HG03103 (cell line): ENCODE data around the gene SPINK5.
"Not testable (repeated sequence)": the region's sequence is repeated elsewhere in the genome, so short reads cannot be mapped to it uniquely, and the experiment has no call there.

Source experiments
- ATAC-seq: cut with Tn5 transposase; IDR thresholded peaks from one replicate; pipeline ENCODE4 v1.9.1; 2021; ENCODE audit warnings: low read depth; ENCODE audit not compliant: unreplicated experiment

The SPINK5 gene, protein sequence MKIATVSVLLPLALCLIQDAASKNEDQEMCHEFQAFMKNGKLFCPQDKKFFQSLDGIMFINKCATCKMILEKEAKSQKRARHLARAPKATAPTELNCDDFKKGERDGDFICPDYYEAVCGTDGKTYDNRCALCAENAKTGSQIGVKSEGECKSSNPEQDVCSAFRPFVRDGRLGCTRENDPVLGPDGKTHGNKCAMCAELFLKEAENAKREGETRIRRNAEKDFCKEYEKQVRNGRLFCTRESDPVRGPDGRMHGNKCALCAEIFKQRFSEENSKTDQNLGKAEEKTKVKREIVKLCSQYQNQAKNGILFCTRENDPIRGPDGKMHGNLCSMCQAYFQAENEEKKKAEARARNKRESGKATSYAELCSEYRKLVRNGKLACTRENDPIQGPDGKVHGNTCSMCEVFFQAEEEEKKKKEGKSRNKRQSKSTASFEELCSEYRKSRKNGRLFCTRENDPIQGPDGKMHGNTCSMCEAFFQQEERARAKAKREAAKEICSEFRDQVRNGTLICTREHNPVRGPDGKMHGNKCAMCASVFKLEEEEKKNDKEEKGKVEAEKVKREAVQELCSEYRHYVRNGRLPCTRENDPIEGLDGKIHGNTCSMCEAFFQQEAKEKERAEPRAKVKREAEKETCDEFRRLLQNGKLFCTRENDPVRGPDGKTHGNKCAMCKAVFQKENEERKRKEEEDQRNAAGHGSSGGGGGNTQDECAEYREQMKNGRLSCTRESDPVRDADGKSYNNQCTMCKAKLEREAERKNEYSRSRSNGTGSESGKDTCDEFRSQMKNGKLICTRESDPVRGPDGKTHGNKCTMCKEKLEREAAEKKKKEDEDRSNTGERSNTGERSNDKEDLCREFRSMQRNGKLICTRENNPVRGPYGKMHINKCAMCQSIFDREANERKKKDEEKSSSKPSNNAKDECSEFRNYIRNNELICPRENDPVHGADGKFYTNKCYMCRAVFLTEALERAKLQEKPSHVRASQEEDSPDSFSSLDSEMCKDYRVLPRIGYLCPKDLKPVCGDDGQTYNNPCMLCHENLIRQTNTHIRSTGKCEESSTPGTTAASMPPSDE

DNA sequence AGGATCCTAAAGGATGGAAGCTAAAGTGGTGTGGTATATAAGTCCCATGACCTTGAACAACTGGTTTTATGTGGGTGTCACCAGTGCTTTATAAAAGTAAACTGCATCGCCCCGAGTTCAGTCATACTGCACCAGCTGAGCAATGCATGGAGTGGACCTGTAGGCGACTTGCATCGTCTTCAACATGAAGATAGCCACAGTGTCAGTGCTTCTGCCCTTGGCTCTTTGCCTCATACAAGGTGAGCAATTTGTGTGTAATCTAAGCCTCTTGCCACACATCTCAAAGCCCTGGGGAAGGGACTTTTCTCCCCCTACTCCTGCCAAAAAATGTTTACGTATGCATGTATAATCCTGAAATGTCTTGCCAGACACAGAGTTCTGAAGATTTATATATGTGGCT is at the start of gene SPINK5:
Gene SPINK5 (plus strand): TSS at position 120 of the 400 bp plus-strand sequence. CDS start 65 bp downstream, at position 185.
- no peak for ATAC-seq

DNA sequence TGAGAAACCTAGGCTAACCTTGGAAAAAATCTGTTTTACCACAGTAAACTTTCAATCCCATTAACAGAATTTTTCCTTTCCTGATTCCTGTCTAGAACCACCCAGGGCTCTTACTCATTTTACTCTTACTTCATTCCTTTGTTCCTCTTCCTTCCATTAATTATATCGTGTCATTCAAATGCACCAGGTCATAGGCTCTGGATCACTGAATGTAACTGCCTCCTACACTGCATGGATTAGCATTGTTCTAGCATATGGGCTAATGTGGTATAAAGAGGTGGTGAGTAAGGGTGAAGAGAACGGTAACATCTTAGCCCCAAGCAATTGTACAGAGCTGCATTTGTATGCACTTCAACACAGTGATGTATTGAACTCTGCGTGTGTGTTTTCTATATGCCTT is 49.5 kb upstream of the SPINK5 start:
- no peak for ATAC-seq

DNA sequence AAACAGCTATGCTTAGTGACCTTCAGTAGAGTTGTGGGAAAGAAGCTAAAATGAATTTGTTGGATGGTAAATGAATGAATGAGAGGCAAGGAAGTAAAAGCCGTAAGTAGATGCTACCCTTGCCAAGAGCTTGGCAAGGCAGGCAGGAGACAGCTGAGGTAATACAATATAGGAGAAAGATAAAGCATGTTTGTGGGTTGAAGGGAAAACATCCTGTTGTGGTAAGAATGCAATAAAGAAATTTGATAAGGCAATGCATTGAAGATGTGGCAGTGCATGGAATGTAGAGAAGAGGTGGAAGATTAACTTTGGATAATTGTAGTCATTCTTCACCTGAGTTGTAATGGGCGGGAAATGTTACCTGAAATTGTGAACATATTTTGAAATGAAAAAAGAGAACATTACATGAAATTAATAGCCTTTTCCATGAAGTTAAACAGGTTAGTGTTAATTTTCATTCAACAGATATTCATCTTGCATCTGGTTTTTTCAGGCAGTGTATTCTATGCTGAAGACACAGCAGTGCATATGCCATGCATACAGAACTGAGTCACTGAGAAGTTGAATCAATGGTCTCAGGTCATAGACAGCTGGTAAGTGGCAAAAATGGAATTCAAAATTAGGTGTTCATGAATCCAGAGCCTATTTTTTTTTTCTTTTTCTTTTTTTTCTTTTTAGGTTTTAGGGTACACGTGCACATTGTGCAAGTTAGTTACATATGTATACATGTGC is 43.4 kb upstream of the SPINK5 start:
- no peak for ATAC-seq

DNA sequence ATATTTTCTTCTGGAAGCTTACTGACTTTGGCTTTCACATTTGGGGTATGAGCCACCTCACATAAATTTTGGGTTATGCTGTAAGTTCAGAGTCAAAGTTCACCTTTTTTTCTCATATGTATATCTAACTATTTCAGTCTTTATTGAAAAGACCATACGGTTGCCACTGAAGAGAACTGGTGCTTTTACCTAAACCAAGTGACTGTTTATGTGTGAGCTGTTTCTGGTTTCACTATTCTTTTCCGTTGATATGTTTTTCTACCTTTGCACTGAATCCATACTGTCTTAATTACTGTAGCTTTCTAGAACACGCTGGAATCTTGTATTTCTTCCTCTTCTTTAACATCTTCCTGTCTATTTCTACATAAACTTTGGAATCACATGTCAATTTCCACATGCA is 36.3 kb upstream of the SPINK5 start:
- no peak for ATAC-seq

DNA sequence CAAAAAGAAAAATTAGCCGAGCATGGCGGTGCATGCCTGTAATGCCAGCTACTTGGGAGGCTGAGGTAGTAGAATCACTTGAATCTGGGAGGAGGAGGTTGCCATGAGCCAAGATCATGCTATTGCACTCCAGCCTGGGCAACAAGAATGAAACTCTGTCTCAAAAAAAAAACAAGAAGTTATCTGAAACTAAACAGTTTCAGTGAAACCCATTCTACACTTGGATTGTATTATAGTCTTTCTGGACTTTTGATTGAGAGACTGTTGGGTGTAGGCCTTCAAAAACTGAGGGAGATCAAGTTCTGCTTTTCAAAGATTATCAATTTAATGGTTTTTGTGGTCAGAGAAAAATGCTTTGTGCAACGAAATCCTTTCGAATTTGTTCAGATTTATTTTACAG is 34.6 kb upstream of the SPINK5 start:
- no peak for ATAC-seq

DNA sequence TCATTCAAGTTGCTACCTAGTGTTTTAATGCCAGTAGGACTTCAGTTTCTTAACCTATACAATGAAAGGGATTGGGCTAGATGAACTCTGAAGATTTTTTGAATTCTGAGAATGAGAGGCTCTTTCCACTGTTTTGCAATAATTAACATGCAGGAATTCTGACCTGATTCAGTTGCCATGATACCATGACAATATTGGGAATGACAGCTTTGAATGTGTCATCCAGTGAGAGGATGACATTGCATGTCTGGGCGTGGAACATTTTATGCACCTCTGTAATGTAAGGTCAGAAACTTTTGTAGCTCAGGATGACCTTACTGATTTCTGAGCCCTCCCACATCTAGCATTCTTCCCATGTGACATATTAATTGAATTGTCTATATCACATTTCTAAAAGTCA is 30.6 kb upstream of the SPINK5 start:
- no peak for ATAC-seq

DNA sequence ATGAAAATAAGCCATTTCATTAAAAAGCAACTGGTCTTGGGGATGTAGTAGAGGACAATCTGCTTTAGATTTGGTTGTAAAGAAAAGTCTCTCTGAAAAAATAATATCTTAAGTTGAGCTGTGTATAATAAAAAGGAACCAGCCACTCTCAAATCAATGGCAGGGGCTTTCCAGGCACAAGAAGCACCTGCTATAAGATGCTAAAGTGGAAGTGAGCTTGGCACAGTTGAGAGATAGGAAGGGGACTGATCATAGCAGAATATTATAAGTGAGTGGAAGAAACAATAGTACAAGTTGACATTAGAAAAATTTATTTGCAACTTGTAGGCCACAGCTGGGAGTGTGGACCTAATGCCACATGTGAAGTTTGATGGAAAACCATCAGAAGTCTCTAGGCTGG is 28.1 kb upstream of the SPINK5 start:
- ATAC-seq = no peak

DNA sequence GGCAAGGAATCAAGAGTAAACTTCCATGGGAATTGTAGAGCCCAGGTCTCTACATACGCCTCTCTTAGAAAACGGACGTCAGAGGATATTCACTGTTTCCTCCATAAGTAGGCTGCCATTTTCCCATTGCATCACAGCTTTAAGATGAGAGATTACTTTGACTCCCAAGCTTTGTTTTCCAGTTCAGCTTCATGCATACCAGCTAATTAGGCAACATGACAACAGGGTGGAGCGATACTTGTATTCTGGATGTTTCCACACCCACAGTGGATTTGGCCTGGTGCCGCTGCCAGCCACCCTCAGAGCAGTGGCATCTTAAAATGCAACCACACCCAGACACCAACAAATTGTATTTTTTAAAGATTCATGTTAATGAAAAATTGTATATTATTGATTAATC is 20.9 kb upstream of the SPINK5 start:
- ATAC-seq = no peak

DNA sequence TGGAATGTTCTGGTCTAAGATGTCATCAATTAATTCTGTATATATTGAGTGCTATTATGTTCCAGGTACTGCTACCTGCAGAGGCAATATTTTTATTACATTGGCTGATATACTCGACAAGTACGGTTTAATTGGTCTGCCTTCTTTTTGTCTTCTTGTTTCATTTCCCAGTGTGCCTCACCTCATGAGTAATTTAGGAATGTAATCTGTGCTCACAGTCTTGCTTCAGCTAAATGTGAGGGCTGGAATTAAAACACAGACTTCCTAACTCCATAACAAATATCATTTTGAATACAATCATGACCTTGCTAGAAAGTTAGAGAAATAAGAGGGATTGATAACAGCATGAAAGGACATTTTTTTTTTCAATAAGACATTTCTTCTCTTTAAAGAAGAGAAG is 20.1 kb upstream of the SPINK5 start:
- ATAC-seq = no peak

DNA sequence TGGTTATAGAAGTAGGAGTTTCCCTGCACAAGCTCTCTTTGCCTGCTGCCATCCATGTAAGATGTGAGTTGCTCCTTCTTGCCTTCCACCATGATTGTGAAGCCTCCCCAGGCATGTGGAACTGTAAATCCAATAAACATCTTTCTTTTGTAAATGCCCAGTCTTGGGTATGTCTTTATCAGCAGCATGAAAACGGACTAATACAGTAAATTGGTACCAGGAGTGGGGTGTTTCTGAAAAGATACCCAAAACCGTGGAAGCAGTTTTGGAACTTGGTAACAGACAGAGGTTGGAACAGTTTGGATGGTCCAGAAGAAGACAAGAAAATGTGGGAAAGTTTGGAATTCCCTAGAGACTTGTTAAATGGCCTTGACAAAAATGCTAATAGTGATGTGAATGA is 8.6 kb upstream of the SPINK5 start:
- ATAC-seq = not testable (repeated sequence)

DNA sequence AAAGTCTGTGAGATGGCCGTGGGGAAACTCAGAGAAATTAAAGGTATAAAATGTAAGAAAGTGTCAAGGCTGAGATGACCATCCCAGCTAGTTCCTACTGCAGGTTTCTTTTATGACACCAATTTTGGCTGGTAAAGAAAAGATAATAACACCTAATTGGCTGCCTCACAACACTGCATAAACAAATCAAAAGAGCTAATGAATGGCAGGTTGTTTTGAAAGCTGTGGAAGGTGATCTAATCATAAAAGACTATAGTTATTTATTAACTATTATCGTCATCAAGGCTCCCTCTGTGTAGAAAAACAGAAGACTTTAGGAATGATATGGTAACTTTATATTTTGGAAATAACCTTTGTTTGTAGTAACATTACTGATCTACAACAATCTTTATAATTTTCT is 3.5 kb upstream of the SPINK5 start:
- no peak for ATAC-seq

DNA sequence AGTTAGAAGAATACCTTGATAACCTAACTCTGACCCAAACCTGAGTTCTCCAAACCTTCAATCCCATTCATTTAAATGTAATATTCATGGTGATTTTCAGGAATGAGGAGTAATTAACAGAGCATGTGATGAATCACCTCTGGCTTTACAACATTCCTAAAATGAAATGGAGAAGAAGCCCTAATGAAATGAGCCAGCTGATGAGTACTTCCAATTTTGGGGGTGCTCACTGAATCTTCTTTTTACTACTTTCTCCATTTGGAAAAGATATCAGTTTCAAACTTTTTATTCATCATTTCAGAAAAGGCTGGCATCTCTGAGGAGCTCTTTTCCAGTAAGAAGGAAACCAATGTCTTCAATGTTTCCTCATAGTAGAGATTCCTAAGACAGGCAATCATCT is 2.9 kb upstream of the SPINK5 start:
- ATAC-seq = no peak

DNA sequence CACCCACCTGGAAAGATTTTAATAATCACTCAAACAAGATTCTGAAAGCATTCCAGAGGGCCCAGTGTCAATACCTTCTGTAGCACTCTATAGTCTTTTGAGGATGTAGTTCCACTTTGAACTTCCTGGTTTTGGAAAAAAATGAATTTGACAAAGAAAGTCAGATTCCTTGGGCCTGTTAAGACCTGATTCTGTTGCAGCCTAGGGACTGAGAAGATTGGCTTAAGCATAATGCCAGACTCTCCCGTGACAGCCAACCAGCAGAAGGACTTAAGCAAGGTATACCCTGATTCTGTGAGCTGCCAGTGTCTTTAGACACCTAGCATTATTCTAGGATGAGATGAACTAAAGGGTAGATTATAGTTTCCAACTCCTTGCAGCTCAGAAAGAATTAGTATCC is 6.8 kb downstream of the SPINK5 start:
- no peak for ATAC-seq

DNA sequence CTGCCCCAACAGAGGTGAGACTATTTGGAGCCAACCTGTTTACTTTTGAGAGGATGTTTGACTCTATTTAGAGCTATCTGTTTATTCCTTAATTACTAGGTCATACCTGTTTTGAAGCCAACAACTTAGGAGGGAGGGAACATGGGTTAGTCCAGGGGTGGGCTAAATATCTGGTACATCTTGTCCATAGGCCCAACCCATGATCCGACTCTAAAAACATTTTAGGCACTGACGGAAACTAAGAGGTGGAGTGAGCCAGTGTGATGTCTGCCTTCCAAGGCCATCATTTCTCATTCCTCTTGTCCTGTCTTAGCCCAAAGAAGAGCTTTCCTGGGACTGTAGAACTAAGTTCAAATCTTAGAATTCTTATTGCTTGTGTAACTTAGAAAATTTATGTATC is 8.4 kb downstream of the SPINK5 start:
- no peak for ATAC-seq

DNA sequence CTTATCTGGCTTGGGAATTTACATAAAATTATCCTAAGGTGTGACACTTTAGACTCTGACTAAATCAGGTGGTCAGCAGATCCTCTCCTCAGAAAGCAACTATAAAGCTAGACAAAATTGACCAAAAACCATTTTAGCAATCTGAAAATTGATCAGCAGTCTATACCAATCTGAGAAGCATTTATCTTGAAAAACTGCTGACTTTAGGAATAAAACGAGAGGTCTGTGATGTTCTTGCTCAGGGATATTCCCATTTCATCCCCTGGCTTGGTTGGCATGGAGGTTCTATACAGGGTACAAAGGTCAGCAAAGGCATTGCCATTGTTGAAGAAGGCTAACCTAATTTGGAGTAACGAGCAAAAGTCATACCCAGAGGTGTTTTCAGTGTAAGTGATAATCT is 11.7 kb downstream of the SPINK5 start:
- ATAC-seq = no peak

DNA sequence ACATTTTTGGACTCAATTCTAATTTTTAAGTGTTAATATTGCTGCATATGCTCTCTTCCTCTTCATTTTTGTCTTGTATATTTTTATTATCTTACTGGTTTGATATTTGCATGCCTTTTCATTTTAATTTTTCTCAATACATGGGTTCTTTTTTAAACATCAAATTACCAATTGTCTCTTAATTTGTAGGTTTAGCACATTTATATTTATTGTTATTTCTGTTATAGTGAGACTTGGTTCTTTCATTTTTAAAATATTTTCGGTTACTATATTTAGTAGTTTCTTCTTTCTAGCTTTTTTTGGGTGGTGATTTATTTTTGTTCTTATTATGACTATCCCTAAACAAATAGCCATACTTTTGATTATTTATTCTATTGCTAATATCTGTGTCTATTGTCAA is 19.4 kb downstream of the SPINK5 start:
- ATAC-seq = no peak

DNA sequence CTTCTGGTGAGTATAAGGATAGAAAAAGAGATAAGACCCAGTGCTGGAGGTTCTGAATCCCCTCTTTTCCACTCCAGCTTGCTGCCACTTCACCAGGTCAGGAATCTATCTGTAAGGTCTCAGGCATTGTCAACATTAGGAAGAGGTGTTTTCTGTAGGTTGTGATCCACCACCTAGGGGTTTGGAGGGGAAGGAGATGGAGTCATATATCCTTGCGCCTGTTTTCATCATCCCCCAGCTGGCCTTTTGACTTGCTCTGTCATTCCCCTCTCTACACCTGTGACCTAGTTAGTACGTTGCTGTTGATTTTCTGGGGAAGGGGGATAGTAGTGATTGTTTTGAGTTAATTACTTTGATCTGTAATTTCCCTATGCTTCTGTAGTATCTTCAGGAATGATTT is 20.5 kb downstream of the SPINK5 start:
- ATAC-seq = no peak

DNA sequence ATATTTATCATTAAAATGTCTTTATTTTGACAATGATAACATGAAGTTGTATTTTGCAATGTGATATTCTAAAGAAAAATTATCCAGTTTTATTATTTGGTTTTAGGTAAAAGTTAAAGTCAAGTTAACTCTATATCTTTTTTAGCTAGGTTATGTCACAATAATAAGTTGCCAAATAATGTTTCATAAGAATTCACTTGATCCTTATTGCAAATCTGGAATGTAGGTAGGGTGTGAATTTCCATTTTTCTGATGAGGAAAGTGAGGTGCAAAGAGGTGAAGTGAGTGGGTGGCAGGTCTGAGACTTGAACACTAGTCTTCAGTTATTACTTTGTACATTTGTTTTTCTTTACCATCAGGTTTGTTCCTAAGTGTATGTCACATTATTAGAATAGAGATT is 21.5 kb downstream of the SPINK5 start:
- no peak for ATAC-seq

DNA sequence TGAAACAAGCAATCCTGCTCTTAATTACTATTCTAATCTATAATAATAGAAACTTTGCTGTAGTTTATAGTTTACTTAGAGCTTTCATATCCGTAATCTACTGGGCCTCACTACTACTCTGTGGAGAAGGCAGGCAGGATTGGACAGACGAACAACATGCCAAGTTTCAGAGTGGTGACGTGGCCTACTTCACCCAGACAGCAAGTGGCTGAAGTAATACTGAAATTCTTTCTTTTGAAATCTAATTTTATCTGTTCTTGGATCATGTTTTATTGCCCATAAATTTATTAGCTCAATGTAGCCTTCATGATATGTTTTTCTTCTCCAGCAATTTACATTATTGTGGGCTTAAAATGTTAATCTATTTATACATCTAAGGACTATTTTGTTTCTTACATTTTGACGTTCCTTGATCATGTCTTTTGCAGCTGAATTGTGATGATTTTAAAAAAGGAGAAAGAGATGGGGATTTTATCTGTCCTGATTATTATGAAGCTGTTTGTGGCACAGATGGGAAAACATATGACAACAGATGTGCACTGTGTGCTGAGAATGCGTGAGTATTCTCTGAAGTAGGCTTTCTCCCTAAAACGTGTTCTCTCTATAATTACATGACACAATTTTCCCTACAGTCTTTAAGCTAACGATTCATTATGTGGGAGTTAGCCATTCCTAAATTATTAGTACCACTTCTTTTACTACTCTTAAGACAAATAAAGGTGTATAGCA is 22.4 kb downstream of the SPINK5 start:
- no peak for ATAC-seq

DNA sequence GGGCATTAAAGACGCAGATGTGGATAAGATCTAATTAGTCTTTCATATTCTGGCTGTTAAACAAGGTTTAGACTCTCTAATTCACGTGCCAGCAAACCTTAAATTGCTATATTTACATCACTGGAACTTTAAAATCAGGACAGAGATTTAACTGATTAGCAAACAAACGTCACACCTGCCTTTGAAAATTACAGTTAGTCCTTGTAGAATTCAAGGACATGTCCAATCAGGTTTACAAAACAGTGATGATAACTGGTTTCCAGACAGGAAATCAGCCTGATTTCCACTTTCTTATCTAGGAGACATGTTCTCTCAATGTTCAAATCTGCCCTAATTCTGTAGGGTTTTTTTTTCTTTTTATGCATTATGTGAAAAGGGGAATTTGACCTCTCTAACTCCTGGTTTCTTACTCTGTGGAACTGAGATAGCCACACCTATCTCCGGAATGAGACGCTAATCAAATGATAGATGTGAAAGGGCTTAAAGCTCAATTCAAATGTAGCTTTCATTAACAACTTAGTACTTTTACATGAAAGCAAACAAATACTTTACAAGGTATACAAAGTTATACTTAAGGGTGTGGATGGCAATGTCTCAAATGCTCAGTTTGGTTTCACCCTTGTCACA is 26.5 kb downstream of the SPINK5 start:
- ATAC-seq = no peak
